Karpas-422 (cell line): ENCODE results near the gene VPREB1. TPM values are rescaled to one million over a fixed set of nuclear protein-coding genes. Genes with fewer than 3 reads are reported as not detected.

Experiments used
- DNase-seq: peaks from one replicate; pipeline ENCODE4 v3.0.0-alpha.2; 2015
- H2AFZ ChIP-seq: fragments of 200-600 bp; sonication (generic); 2 replicates; pipeline ENCODE4 v1.6.1; 2014; ENCODE audit warnings: antibody characterized with exemption, low read length, mixed read lengths
- H3K27ac ChIP-seq: fragments of 200-600 bp; sonication (generic); 2 replicates; pipeline ENCODE4 v1.5.1; 2014; ENCODE audit warnings: mild to moderate bottlenecking, low read length, moderate library complexity
- H3K27me3 ChIP-seq: fragments of 200-600 bp; sonication (generic); 2 replicates; pipeline ENCODE4 v1.6.1; 2014; ENCODE audit warnings: low read length, mixed read lengths
- H3K36me3 ChIP-seq: fragments of 200-600 bp; sonication (generic); 2 replicates; pipeline ENCODE4 v1.6.1; 2014; ENCODE audit warnings: low read length, mixed read lengths; ENCODE audit not compliant: insufficient read depth
- H3K4me1 ChIP-seq: fragments of 200-600 bp; sonication (generic); 2 replicates; pipeline ENCODE4 v1.6.1; 2014; ENCODE audit warnings: mild to moderate bottlenecking, low read length, mixed read lengths
- H3K4me2 ChIP-seq: fragments of 200-600 bp; sonication (generic); 2 replicates; pipeline ENCODE4 v1.6.1; 2014; ENCODE audit warnings: low read length, low read depth, mild to moderate bottlenecking; ENCODE audit not compliant: poor library complexity, severe bottlenecking
- H3K4me3 ChIP-seq: fragments of 200-600 bp; sonication (generic); 2 replicates; pipeline ENCODE4 v1.5.1; 2014; ENCODE audit warnings: mild to moderate bottlenecking, antibody characterized with exemption, low read length, mixed read lengths
- H3K79me2 ChIP-seq: fragments of 200-600 bp; sonication (generic); 2 replicates; pipeline ENCODE4 v1.6.1; 2014; ENCODE audit warnings: mild to moderate bottlenecking, low read length, mixed read lengths
- H3K9ac ChIP-seq: fragments of 200-600 bp; sonication (generic); 2 replicates; pipeline ENCODE4 v1.6.0; 2014; ENCODE audit warnings: low read length
- H3K9me2 ChIP-seq: fragments of 200-600 bp; sonication (generic), shearing (Covaris generic); replicated peaks from 2 replicates; pipeline ENCODE4 v1.6.0; 2014; ENCODE audit warnings: mild to moderate bottlenecking, low read length, moderate library complexity; ENCODE audit not compliant: insufficient read depth
- H3K9me3 ChIP-seq: fragments of 300-700, 200-600 bp; sonication (generic); 2 replicates; pipeline ENCODE4 v1.6.1; 2014; ENCODE audit warnings: low read length, mixed read lengths
- H4K20me1 ChIP-seq: fragments of 200-600 bp; sonication (generic); 2 replicates; pipeline ENCODE4 v1.6.1; 2014; ENCODE audit warnings: mild to moderate bottlenecking, antibody characterized with exemption, low read length, low read depth; ENCODE audit not compliant: insufficient read depth
- total RNA-seq: library from RNA; depleted of rRNA; stranded (reverse); fragments of >200 nt; shearing (Covaris generic); gene quantifications from 2 replicates; pipeline ENCODE4 v1.2.3, GENCODE V29; 2014; ENCODE audit warnings: low replicate concordance; rRNA removed

Gene VPREB1
- total RNA-seq = not detected in 2 replicates

GRCh38 chr22:22244316-22245250 lies at the start of gene VPREB1:
TSS of gene VPREB1 (plus strand) at chr22:22244786. CDS start at chr22:22244814, 28 bp downstream.
- no peak for DNase-seq
- Histone ChIP-seq H4K20me1 (no peaks in the 10 kb centered on the region), H3K27ac (no peak within 1 kb of the TSS), H3K4me3 (no peak within 1 kb of the TSS), H3K9ac (no peak within 1 kb of the TSS), H3K4me2 (no peak within 1 kb of the TSS), H3K79me2 (no peaks in the 10 kb centered on the region), H3K9me2 (no peaks in the 10 kb centered on the region), H3K36me3 (no peaks in the 10 kb centered on the region), H2AFZ (no peak within 1 kb of the TSS), H3K27me3 (no peaks in the 10 kb centered on the region), H3K4me1 (peaks cover 5% of the 10 kb centered on the region; the same call in 1 of the 2 replicates), H3K9me3 (no peaks in the 10 kb centered on the region)

GRCh38 chr22:22194931-22195264 lies 49.7 kb upstream of the VPREB1 start:
- no peaks in the 10 kb centered on the region for H3K9me3 ChIP-seq
- H2AFZ ChIP-seq = no peak overlapping the region
- H3K79me2 ChIP-seq = no peaks in the 10 kb centered on the region
- no peak for DNase-seq
- H3K4me2 ChIP-seq = no peak overlapping the region
- no peak overlapping the region for H3K9ac ChIP-seq
- H3K4me1 ChIP-seq = peaks cover 47% of the 10 kb centered on the region
- H3K9me2 ChIP-seq = no peaks in the 10 kb centered on the region
- H3K36me3 ChIP-seq = no peaks in the 10 kb centered on the region
- no peaks in the 10 kb centered on the region for H4K20me1 ChIP-seq
- no peak overlapping the region for H3K27ac ChIP-seq
- no peak overlapping the region for H3K4me3 ChIP-seq
- no peaks in the 10 kb centered on the region for H3K27me3 ChIP-seq

GRCh38 chr22:22195265-22196017 lies 49.1 kb upstream of the VPREB1 start:
- DNase-seq = peak; percentile 94
- peak overlapping the region; percentile 62 for H3K9ac ChIP-seq
- H3K4me2 ChIP-seq = peak overlapping the region; percentile 66
- H2AFZ ChIP-seq = no peak overlapping the region
- H3K9me3 ChIP-seq = no peaks in the 10 kb centered on the region
- H3K36me3 ChIP-seq = no peaks in the 10 kb centered on the region
- H3K4me3 ChIP-seq = peak overlapping the region; percentile 57
- H3K9me2 ChIP-seq = no peaks in the 10 kb centered on the region
- H4K20me1 ChIP-seq = no peaks in the 10 kb centered on the region
- H3K4me1 ChIP-seq = peaks cover 53% of the 10 kb centered on the region
- no peaks in the 10 kb centered on the region for H3K79me2 ChIP-seq
- H3K27ac ChIP-seq = peak overlapping the region; percentile 70
- no peaks in the 10 kb centered on the region for H3K27me3 ChIP-seq

GRCh38 chr22:22196018-22196533 lies 48.5 kb upstream of the VPREB1 start:
- H3K36me3 ChIP-seq = no peaks in the 10 kb centered on the region
- H3K9me3 ChIP-seq = no peaks in the 10 kb centered on the region
- H2AFZ ChIP-seq = no peak overlapping the region
- H3K4me2 ChIP-seq = peak overlapping the region; percentile 66
- no peaks in the 10 kb centered on the region for H3K27me3 ChIP-seq
- peak; percentile 63 for DNase-seq
- no peaks in the 10 kb centered on the region for H3K9me2 ChIP-seq
- H3K4me3 ChIP-seq = peak overlapping the region; percentile 57
- H4K20me1 ChIP-seq = no peaks in the 10 kb centered on the region
- peak overlapping the region; percentile 62 for H3K9ac ChIP-seq
- H3K27ac ChIP-seq = peak overlapping the region; percentile 70
- no peaks in the 10 kb centered on the region for H3K79me2 ChIP-seq
- peaks cover 59% of the 10 kb centered on the region for H3K4me1 ChIP-seq

- Histone ChIP-seq H3K9me2 (no peaks in the 10 kb centered on the region), H3K4me2 (peak overlapping the region; percentile 66), H3K4me3 (peak overlapping the region; percentile 57; the same call in 1 of the 2 replicates), H3K27ac (peak overlapping the region; percentile 70), H3K9ac (peak overlapping the region; percentile 62; the same call in 1 of the 2 replicates), H3K27me3 (no peaks in the 10 kb centered on the region), H3K36me3 (no peaks in the 10 kb centered on the region), H4K20me1 (no peaks in the 10 kb centered on the region), H3K79me2 (no peaks in the 10 kb centered on the region), H3K4me1 (peaks cover 68% of the 10 kb centered on the region), H3K9me3 (no peaks in the 10 kb centered on the region), H2AFZ (no peak overlapping the region)
- no peak for DNase-seq
These were observed 47.6 kb upstream of the VPREB1 start for GRCh38 chr22:22196833-22197477.

- Histone ChIP-seq H3K9me3 (no peaks in the 10 kb centered on the region), H3K4me3 (no peak overlapping the region), H4K20me1 (no peaks in the 10 kb centered on the region), H3K4me1 (peaks cover 75% of the 10 kb centered on the region), H2AFZ (no peak overlapping the region), H3K9ac (no peak overlapping the region), H3K9me2 (no peaks in the 10 kb centered on the region), H3K36me3 (no peaks in the 10 kb centered on the region), H3K4me2 (no peak overlapping the region), H3K27me3 (no peaks in the 10 kb centered on the region), H3K27ac (no peak overlapping the region), H3K79me2 (no peaks in the 10 kb centered on the region)
- DNase-seq = no peak
These were observed 46.6 kb upstream of the VPREB1 start for GRCh38 chr22:22197993-22198402.

- Histone ChIP-seq H3K4me2 (no peak overlapping the region), H3K79me2 (no peaks in the 10 kb centered on the region), H3K27ac (no peak overlapping the region), H3K9me2 (no peaks in the 10 kb centered on the region), H3K4me3 (no peak overlapping the region), H3K27me3 (no peaks in the 10 kb centered on the region), H3K36me3 (no peaks in the 10 kb centered on the region), H3K4me1 (peaks cover 75% of the 10 kb centered on the region), H3K9ac (no peak overlapping the region), H4K20me1 (no peaks in the 10 kb centered on the region), H3K9me3 (no peaks in the 10 kb centered on the region), H2AFZ (no peak overlapping the region)
- no peak for DNase-seq
These were observed 45.8 kb upstream of the VPREB1 start for GRCh38 chr22:22198751-22199150.
